GM21381 (cell line): ENCODE data around the gene NFKB2.

ENCODE experiments used
- ATAC-seq: cut with Tn5 transposase; IDR thresholded peaks from one replicate; pipeline ENCODE4 v1.9.1; 2021; ENCODE audit warnings: mild to moderate bottlenecking, moderate library complexity; ENCODE audit not compliant: unreplicated experiment

The NFKB2 gene

DNA sequence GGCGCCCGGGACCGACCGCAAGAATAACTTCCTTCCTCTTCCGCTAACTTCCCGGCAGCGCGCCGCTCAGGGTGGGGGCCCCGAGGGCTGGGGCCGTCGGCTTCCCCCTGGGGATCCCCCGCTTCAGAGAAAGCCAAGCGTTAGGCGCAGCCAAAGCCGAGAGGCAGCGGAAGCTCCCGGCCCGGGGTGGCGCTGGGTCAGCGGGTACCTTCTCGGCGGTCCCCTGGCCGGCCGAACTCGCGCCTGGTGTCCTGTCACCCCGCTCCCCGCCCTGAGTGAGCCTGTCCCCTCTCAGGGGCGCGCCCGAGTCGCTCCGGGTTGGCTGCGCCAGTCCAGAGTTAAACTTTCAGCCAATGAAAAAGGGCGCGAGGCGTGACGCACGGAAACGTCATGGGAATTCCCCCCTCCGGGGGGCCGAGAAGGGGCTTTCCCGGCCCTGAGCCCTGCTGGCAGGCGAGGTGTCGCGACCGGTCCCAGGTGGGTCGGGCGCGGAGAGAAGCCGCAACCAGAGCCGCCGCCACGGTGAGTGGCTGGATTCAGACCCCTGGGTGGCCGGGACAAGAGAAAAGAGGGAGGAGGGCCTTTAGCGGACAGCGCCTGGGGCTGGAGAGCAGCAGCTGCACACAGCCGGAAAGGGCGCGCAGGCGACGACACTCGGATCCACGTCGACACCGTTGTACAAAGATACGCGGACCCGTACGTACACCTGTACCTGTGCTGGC, 1.3 kb upstream of the NFKB2 start:
- ATAC-seq, result peak; percentile 78

DNA sequence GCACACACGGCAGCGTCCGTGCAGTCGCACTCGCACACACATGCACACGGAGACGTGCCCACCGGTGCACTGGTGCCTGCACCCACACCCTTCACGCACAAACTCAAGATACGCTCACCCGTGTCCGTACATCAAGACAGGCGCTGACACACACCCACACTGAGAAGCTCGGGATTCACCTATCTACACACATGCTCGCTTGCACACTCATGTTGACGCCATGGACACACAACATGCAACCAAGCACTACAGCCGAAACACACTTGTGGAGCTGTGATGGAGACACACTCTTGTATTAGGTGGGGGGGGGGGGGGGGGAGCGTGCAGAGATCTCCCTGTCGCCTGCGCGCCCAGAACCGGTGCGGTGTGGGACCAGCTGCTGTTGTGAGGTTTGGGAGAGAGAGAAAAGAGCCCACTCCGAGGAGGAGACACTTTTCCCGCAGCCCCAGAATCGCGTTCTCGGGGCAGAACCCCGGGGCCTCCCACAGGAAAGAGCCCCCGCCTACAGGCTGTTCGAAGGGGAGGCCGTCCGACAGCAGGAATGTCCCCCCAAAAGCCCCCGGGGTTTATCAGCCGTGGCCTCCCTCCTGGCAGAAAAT, 605 bp upstream of the NFKB2 start:
- no peak for ATAC-seq

DNA sequence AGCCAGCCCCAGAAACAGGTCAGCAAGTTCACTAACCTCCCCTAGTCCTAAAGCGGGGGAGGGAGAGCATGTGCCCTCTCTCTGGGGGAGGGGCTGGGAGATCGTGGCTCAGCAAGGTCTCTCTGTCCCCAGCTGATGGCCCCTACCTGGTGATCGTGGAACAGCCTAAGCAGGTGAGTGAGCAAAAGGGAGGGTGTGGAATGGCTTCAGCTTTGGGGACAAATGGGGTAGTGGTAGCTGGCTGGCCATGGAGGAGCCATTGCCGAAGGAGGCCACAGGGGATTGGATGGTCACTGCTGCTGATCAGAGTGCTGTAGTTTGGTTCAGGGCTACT, 779 bp downstream of the NFKB2 start:
- no peak for ATAC-seq

DNA sequence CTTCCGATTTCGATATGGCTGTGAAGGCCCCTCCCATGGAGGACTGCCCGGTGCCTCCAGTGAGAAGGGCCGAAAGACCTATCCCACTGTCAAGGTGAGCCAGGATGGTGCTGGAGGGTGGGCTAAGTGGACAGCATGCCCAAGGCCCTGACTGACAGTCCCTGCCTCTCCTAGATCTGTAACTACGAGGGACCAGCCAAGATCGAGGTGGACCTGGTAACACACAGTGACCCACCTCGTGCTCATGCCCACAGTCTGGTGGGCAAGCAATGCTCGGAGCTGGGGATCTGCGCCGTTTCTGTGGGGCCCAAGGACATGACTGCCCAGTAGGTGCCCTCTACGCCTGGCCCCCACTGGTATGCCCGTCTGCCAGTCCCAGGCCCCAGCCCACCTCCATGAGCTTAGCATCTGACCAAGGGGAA, 1.2 kb downstream of the NFKB2 start:
- ATAC-seq, result no peak

DNA sequence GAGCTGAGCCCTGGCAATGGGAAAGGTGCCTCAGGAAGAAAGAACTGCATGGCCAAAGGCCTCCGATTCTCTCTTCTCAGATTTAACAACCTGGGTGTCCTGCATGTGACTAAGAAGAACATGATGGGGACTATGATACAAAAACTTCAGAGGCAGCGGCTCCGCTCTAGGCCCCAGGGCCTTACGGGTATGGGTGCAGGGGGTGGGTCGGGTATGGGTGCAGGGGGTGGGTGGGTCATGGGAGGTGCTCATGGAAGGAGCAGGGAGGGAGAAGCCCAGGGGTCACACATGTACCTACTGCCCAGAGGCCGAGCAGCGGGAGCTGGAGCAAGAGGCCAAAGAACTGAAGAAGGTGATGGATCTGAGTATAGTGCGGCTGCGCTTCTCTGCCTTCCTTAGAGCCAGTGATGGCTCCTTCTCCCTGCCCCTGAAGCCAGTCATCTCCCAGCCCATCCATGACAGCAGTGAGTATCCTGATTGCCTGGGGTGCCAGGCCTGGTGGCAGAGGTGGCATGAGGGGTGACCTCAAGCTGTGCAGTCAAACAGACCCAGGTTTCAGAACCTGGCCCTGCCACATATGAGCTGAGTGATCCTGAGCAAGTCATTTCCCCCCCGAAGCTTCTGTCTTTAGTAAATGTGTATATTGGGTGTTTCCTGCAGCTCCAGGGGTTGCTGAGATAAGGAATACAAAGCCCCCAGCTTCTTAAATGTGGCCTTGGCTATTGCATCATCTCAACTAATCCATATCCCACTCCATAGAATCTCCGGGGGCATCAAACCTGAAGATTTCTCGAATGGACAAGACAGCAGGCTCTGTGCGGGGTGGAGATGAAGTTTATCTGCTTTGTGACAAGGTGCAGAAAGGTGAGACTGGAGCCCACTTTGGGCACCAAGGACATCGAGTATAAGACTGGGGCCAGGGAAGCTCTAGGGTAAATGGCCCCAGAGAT, 2.0 kb downstream of the NFKB2 start:
- no peak for ATAC-seq

DNA sequence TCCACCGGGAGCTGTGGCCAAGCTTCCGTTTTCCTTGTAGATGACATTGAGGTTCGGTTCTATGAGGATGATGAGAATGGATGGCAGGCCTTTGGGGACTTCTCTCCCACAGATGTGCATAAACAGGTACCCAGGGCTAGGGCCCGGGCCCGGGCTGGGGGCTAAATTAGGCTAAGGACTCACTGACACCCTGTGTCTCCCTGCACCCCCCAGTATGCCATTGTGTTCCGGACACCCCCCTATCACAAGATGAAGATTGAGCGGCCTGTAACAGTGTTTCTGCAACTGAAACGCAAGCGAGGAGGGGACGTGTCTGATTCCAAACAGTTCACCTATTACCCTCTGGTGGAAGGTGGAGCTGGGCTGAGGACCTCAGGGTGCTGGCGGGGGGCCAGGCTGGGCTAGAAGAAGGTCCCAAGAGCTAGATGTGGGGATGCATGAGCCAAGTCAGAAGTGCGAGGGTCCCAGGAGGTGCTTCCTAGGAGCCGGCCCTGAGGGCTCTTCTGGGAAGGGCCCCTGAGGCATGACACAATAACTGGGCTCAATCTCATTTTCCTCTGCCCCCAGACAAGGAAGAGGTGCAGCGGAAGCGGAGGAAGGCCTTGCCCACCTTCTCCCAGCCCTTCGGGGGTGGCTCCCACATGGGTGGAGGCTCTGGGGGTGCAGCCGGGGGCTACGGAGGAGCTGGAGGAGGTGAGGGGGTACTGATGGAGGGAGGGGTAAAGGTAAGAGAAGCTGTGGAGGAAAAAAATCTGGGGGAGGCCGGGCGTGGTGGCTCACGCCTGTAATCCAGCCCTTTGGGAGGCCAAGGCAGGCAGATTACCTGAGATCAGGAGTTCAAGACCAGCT, 2.9 kb downstream of the NFKB2 start:
- ATAC-seq, result no peak

DNA sequence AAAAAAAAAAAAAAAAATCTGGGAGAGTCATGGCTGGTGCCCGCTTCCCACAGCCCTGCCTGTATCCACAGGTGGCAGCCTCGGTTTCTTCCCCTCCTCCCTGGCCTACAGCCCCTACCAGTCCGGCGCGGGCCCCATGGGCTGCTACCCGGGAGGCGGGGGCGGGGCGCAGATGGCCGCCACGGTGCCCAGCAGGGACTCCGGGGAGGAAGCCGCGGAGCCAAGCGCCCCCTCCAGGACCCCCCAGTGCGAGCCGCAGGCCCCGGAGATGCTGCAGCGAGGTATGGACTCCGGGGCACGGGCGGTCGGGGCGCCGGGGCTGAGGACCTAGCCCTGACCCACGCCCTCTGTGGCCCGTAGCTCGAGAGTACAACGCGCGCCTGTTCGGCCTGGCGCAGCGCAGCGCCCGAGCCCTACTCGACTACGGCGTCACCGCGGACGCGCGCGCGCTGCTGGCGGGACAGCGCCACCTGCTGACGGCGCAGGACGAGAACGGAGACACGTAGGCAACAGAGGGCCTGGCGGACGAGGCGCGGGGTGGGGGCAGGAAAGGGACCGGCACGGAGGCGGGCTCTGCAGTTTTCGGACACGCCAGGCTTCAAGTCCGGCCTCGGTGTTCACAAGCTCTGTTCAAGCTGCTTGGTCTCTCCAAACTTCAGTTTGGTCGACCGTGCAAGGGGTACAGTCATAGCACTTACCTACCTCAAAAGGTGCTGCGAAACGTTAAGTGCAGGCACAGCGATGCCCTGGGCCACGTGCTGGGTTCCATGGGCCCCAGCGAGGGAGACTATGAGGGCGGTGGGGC, 3.9 kb downstream of the NFKB2 start:
- ATAC-seq, result peak; percentile 44

DNA sequence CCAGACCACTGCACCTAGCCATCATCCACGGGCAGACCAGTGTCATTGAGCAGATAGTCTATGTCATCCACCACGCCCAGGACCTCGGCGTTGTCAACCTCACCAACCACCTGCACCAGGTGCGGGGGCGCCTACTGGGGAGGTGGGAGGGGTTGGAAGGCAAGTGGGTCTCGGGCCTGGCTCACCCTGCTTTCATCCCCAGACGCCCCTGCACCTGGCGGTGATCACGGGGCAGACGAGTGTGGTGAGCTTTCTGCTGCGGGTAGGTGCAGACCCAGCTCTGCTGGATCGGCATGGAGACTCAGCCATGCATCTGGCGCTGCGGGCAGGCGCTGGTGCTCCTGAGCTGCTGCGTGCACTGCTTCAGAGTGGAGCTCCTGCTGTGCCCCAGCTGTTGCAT, 4.6 kb downstream of the NFKB2 start:
- ATAC-seq, result no peak

DNA sequence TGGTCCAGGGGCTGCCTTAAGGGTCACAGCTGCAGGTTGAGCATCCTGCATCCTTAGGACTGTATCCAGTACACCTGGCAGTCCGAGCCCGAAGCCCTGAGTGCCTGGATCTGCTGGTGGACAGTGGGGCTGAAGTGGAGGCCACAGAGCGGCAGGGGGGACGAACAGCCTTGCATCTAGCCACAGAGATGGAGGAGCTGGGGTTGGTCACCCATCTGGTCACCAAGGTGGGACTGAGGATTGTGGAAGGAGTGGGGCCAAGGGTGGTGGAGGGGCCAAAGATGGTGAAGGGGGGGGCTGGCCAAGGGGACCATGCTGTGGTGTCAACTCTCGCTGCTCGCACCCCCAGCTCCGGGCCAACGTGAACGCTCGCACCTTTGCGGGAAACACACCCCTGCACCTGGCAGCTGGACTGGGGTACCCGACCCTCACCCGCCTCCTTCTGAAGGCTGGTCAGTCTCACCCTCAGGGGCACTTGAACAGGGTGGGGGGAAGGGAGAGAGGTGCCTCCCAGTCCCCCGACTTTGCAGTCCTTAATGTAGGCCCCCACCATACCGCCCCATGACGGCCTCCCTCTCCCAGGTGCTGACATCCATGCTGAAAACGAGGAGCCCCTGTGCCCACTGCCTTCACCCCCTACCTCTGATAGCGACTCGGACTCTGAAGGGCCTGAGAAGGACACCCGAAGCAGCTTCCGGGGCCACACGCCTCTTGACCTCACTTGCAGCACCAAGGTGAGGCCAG, 5.3 kb downstream of the NFKB2 start:
- ATAC-seq, result no peak

DNA sequence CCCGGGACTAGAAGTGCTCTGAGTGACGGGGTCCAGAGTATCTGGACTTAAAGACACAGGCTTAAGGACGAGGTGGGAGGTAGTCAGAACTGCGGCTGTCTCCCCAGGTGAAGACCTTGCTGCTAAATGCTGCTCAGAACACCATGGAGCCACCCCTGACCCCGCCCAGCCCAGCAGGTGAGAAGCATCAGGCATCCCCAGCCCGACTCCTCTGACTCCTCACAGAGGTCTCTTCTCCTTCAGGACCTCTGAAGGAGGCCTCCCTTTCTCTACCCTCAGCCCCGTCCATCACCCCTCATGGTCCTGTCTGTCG, 5.8 kb downstream of the NFKB2 start:
- no peak for ATAC-seq

DNA sequence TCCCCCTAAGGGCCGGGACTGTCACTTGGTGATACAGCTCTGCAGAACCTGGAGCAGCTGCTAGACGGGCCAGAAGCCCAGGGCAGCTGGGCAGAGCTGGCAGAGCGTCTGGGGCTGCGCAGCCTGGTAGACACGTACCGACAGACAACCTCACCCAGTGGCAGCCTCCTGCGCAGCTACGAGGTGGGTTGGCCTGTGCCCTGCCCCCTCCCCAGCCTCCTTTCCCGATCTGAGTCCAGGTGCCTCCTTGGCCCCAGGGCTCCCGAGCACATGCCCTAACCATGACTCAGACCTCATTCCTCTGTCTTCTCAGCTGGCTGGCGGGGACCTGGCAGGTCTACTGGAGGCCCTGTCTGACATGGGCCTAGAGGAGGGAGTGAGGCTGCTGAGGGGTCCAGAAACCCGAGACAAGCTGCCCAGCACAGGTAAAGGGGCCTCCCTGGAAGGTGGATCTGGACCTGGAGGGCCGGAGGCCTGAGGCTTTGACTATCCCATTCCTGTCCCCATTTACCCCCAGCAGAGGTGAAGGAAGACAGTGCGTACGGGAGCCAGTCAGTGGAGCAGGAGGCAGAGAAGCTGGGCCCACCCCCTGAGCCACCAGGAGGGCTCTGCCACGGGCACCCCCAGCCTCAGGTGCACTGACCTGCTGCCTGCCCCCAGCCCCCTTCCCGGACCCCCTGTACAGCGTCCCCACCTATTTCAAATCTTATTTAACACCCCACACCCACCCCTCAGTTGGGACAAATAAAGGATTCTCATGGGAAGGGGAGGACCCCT, 6.4 kb downstream of the NFKB2 start:
- no peak for ATAC-seq

DNA sequence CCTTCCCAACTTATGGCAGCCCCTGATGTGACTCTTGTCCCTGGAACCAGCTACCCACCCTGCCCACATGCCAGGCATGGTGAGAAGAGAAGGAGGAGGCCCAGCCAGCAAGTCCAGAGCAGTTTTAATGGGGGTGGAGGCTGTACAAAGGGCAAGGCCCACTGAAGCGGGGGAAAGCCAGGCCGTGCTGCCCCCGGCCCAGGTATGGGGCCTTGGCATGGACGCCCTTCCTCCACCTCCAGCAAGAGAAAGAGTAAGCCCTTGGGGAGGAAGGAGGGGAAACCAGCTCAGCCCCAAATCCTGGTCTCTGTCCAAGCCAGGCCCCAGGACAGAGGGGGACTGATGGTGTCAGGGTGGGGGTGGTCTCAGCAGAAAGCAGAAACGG, 7.0 kb downstream of the NFKB2 start:
- no peak for ATAC-seq

DNA sequence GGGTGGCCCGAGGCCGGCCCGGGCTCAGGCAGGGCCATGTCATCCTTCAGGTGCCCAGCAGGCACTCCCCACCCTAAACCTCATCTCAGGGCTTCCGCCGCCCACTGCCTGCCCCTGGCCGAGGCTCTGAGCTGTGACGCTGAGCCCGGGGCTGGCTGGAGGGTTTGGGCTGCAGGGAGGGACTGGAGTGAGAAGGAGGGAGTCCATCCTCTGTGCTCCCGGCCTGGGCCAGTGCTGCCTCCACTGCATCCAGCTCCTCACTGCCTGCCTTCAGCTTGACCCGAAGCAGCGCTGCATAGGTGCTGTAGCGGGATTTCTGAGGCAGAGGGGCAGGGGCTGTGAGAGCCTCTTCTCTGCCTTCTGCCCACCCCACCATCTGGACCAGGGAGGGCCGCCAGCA, 7.6 kb downstream of the NFKB2 start:
- ATAC-seq, result no peak

DNA sequence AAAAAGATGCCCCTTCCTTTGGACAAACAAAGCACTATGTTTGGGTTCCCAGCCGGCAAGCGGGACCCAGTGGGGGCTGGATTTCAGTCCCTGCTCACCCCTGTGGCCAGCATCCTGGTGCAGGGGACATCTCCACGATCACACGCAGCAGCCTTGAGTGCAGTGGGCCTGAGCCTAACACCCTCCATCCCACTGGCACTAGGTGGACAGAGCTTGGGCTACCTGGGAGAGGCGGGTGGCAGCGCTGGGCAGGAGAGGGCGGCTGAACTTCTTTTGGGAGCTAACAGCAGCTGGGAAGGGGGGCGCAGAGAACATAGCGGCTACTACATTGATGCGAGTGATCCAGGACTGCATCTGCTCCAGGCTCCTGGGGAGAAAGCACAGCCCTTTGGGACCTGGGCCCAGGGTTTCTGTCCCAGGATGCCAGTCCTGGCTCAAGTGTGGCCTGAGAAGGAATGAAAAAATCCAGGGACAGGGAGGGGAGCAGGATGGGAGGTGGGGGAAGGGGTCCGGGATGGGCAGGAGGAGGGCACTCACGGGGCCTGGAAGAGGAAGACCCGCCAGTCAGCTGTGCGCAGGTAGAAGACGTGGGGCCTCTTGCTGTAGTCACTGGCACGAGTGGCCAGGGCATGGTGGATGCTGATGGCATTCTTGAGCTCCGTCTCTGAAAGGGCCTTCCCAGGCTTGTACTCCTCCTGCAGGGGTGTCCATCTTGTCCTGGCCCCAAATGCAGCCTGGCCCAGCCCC, 9.0 kb downstream of the NFKB2 start:
- ATAC-seq, result no peak

DNA sequence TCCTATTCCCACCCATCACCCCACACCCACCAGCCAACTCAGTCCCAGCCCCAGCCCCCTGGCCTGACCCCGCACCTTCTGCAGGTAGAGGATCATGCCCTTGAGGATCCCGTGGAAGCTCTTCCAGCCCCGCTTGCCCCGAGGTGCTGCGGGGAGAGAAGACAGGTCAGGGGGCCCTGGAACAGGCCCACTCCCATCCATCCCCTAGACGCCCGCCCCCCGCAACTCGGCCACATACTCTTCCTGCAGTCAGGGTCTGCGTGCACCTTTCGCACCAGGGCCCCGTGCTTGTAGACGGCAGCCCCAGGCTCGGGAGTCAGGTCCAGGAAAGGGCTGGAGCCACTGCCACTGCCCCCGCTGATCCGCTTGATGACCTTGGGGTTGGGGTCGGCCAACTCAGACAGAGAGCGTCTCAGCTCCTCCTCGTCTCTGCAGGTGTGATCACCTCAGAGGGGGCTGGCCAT, 9.6 kb downstream of the NFKB2 start:
- ATAC-seq, result no peak

DNA sequence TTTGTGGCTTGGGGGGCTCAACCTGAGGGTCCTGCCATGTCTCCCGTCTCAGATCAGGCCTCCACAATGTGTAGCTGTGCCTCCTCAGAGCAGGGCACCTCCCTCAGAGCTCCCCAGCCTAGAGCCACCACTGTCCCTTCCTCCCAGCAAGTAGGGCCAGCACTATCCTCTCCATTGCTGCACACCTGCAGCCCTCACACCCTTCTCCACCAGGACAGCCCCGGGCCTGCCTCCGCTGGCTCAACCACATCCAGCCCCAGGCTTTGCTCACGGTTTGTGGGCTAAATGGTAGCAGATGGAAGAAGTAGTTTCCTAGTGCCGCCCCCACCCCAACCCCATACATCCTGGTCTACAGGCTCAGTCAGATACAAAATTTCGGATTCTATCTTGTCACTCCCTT, 10.1 kb downstream of the NFKB2 start:
- ATAC-seq, result no peak

DNA sequence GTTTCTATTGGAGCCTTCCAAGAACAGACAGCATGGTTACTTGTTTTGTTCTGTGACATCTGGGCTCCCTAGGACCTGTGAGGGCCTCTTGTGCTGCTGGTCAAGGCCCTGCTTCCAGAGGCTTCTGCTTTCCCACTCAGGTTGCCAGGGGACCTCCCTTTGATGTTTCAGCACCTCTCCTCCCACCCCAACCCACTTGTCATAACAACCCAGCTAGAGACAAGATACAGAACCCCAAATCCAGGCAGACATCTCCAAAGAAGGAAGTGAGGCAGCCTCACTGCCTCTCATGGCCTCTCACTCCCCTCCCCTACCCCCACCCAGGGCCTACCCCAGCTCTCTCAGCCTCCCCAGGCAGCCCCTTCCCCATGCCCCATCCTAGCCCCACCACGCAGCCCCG, 11.3 kb downstream of the NFKB2 start:
- ATAC-seq, result no peak
